ENCODE measurements around the gene ASB2. TPM values are rescaled to one million over a fixed set of nuclear protein-coding genes. Genes with fewer than 3 reads are reported as not detected.
A peak's percentile ranks its signal among the peaks of the same experiment; 100 is the strongest.

The ASB2 gene
- total RNA-seq, 1 donor from 2014 or later = 0.20 TPM

- ATAC-seq = no peak
These were observed 64.3 kb downstream of the ASB2 start for GRCh38 chr14:93911975-93912615.

GRCh38 chr14:93909429-93910128 is 66.8 kb downstream of the ASB2 start:
- DNase-seq (ENCODE audit: low spot score) = no peak

More at GRCh38 chr14:93911975-93912615, 64.3 kb downstream of the ASB2 start:
- no peak for DNase-seq (ENCODE audit: low spot score)

GRCh38 chr14:93906341-93907329 is 69.7 kb downstream of the ASB2 start:
- peak; percentile 54 for DNase-seq (ENCODE audit: low spot score)
- ATAC-seq = peak; percentile 87

More at GRCh38 chr14:93909429-93910128, 66.8 kb downstream of the ASB2 start:
- ATAC-seq = peak; percentile 66

GRCh38 chr14:93905623-93906022 is 70.7 kb downstream of the ASB2 start:
- no peak for DNase-seq (ENCODE audit: low spot score)
- no peak for ATAC-seq

GRCh38 chr14:93903342-93904184 is 72.8 kb downstream of the ASB2 start:
- ATAC-seq = peak; percentile 27

GRCh38 chr14:93902619-93903307 is 73.6 kb downstream of the ASB2 start:
- ATAC-seq (no peak), DNase-seq (ENCODE audit: low spot score) (no peak)

More at GRCh38 chr14:93903342-93904184, 72.8 kb downstream of the ASB2 start:
- DNase-seq (ENCODE audit: low spot score) = no peak

GRCh38 chr14:93901813-93902212 is 74.6 kb downstream of the ASB2 start:
- DNase-seq (ENCODE audit: low spot score) = no peak

GRCh38 chr14:93898731-93899130 is 77.6 kb downstream of the ASB2 start:
- ATAC-seq (no peak), DNase-seq (ENCODE audit: low spot score) (no peak)

More at GRCh38 chr14:93901813-93902212, 74.6 kb downstream of the ASB2 start:
- no peak for ATAC-seq

GRCh38 chr14:93898081-93898611 is 78.2 kb downstream of the ASB2 start:
- DNase-seq (ENCODE audit: low spot score) = no peak
- no peak for ATAC-seq

GRCh38 chr14:93897476-93897845 is 78.9 kb downstream of the ASB2 start:
- ATAC-seq = no peak
- DNase-seq (ENCODE audit: low spot score) = no peak

- DNase-seq (ENCODE audit: low spot score) = no peak
- ATAC-seq = no peak
These were observed 81.3 kb downstream of the ASB2 start for GRCh38 chr14:93895023-93895604.

- DNase-seq (ENCODE audit: low spot score) = no peak
- ATAC-seq = no peak
These were observed 82.6 kb downstream of the ASB2 start for GRCh38 chr14:93893661-93894261.

- peak; percentile 95 for ATAC-seq
- peak; percentile 62 for DNase-seq (ENCODE audit: low spot score)
These were observed 83.3 kb downstream of the ASB2 start for GRCh38 chr14:93892923-93893558.

- ATAC-seq (no peak), DNase-seq (ENCODE audit: low spot score) (no peak)
These were observed 83.9 kb downstream of the ASB2 start for GRCh38 chr14:93892505-93892839.

GRCh38 chr14:93891756-93892504 is 84.4 kb downstream of the ASB2 start:
- DNase-seq (ENCODE audit: low spot score) (no peak), ATAC-seq (no peak)

GRCh38 chr14:93889739-93890483 is 86.5 kb downstream of the ASB2 start:
- ATAC-seq (no peak), DNase-seq (ENCODE audit: low spot score) (no peak)

- ATAC-seq = no peak
- DNase-seq (ENCODE audit: low spot score) = no peak
These were observed 87.4 kb downstream of the ASB2 start for GRCh38 chr14:93888995-93889394.
